ENCODE measurements around the gene SLFN5. TPM values are rescaled to one million over a fixed set of nuclear protein-coding genes. Genes with fewer than 3 reads are reported as not detected.

Gene SLFN5
- total and polyA plus RNA-seq, 2 donors (not counting 1 experiment from before 2014, with no cell fraction given) = 0.82 to 12.5 TPM

DNA sequence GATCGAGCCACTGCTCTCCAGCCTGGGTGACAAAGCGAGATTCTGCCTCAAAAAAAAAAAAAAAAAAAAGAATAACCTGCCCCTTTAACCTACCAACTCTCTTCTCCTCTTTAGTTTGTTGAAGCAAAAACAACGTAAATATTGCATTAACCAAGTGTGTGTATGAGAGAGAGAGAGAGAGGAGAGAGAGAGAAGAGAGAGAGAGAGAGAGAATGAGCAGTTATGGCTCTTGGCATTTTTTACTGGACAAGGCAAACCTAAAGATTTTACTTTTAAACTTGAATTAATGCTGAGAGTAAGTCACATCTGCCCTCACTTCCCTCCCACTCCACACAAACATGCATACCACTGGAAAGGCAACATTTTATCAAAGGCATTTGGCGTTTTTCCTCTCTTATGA, 3.0 kb upstream of the SLFN5 start:
- Histone ChIP-seq H3K9ac (ENCODE audit: low read length) (no peak overlapping the region), H2AFZ (ENCODE audit: insufficient read depth, low read depth, low read length, poor library complexity, severe bottlenecking) (no peak overlapping the region), H3K4me3 (ENCODE audit: control extremely low read depth in 1 of 5, extremely low read depth in 1 of 5, insufficient read depth in 1 of 5, low read depth in 2 of 5, low read length in 4 of 5) (no peak overlapping the region), H4K20me1 (ENCODE audit: control insufficient read depth, insufficient read depth, low read length, poor library complexity, severe bottlenecking) (peaks cover under 1% of the 10 kb centered on the region), H3K36me3 (replicated peaks in 1 of 2; ENCODE audit: control extremely low read depth in 1 of 2, control insufficient read depth in 1 of 2, extremely low read depth in 1 of 2, insufficient read depth in 2 of 2, low read length in 1 of 2) (no peaks in the 10 kb centered on the region), H3K9me3 (ENCODE audit: control extremely low read depth in 1 of 3, control insufficient read depth in 2 of 3, insufficient read depth in 1 of 3, low read length in 2 of 3) (no peaks in the 10 kb centered on the region), H3K4me1 (ENCODE audit: control insufficient read depth in 2 of 2, insufficient read depth in 2 of 2, low read length in 2 of 2) (peaks cover 23 to 31% of the 10 kb centered on the region in 2 donors), H3K27me3 (replicated peaks in 1 of 4; ENCODE audit: control extremely low read depth in 1 of 4, control insufficient read depth in 3 of 4, insufficient read depth in 4 of 4, low read length in 3 of 4) (peaks cover 0 to 8% (median 6%) of the 10 kb centered on the region in 4 experiments), H3K4me2 (replicated peaks; ENCODE audit: low read depth, low read length, poor library complexity, severe bottlenecking) (no peak overlapping the region), H3K79me2 (ENCODE audit: control insufficient read depth, insufficient read depth, low read length) (peaks cover 7% of the 10 kb centered on the region), H3K27ac (ENCODE audit: low read length in 2 of 2) (no peak overlapping the region)
- peaks cover 31% of the 10 kb centered on the region for H3K4me1 Mint-ChIP-seq
- intact Hi-C loops (cut with micrococcal nuclease) = loop anchor here (5.0 kb wide), 6 partner anchors 102 to 562 kb away; partner anchors contain the start of genes CCT6B, LIG3, SLFN13 and ZNF830
- no peak overlapping the region for H3K27ac Mint-ChIP-seq
- H3K27me3 Mint-ChIP-seq = peaks cover 14% of the 10 kb centered on the region
- ChIA-PET CTCF (interaction anchor here (0.6 to 1.7 kb wide), 2 partner anchors 42 to 73 kb away, joined by 3 to 4 read pairs; no protein-coding TSS in a partner anchor), POLR2A (no interaction called here)
- ATAC-seq (ENCODE audit: low read depth) (no peak), DNase-seq (no peak)
- TF ChIP-seq EZH2 (IDR thresholded peaks at IDR 0.05; ENCODE audit: borderline replicate concordance, insufficient read depth, low read depth, low read length, poor library complexity, severe bottlenecking) = no peak
- TF ChIP-seq, protein P1, sequence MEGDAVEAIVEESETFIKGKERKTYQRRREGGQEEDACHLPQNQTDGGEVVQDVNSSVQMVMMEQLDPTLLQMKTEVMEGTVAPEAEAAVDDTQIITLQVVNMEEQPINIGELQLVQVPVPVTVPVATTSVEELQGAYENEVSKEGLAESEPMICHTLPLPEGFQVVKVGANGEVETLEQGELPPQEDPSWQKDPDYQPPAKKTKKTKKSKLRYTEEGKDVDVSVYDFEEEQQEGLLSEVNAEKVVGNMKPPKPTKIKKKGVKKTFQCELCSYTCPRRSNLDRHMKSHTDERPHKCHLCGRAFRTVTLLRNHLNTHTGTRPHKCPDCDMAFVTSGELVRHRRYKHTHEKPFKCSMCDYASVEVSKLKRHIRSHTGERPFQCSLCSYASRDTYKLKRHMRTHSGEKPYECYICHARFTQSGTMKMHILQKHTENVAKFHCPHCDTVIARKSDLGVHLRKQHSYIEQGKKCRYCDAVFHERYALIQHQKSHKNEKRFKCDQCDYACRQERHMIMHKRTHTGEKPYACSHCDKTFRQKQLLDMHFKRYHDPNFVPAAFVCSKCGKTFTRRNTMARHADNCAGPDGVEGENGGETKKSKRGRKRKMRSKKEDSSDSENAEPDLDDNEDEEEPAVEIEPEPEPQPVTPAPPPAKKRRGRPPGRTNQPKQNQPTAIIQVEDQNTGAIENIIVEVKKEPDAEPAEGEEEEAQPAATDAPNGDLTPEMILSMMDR (IDR thresholded peaks at IDR 0.05) = no peak
- no peak overlapping the region for H3K4me3 Mint-ChIP-seq
- WGBS (ENCODE audit: insufficient coverage) = no CpG with 5 or more reads among the region's 4 CpGs
- no peaks in the 10 kb centered on the region for H3K9me3 Mint-ChIP-seq (ENCODE audit: insufficient read depth)

DNA sequence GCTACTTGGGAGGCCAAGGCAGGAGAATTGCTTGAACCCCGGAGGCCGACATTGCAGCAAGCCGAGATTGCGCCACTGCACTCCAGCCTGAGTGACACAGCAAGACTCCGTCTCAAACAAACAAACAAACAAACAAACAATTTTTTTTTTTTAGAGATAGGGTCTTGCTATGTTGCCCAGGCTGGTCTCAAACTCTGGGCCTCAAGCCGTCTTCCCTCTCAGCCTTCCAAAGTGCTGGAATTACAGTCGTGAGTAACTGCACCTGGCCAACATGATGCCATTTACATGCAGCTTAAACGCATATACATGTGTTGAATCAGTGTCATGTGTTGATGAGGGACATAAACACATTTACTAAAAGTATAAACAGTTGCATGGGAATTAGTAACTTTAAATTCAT, 2.0 kb upstream of the SLFN5 start:
- CTCF ChIA-PET = interaction anchor here (1.7 kb wide), 1 partner anchor 72 kb away, joined by 4 read pairs; no protein-coding TSS in a partner anchor
- WGBS (ENCODE audit: insufficient coverage) = 94% methylated on average over 5 of the region's 8 CpGs
- peaks cover 25 to 35% of the 10 kb centered on the region in 2 donors for H3K4me1 ChIP-seq (ENCODE audit: control insufficient read depth in 2 of 2, insufficient read depth in 2 of 2, low read length in 2 of 2)
- peak overlapping the region; percentile 46 for H3K4me3 Mint-ChIP-seq
- no peaks in the 10 kb centered on the region for H3K9me3 ChIP-seq (ENCODE audit: control extremely low read depth in 1 of 3, control insufficient read depth in 2 of 3, insufficient read depth in 1 of 3, low read length in 2 of 3)
- POLR2A ChIA-PET = no interaction called here
- no peak overlapping the region for H3K27ac Mint-ChIP-seq
- H3K79me2 ChIP-seq (ENCODE audit: control insufficient read depth, insufficient read depth, low read length) = peaks cover 17% of the 10 kb centered on the region
- no peaks in the 10 kb centered on the region for H3K36me3 ChIP-seq (replicated peaks in 1 of 2; ENCODE audit: control extremely low read depth in 1 of 2, control insufficient read depth in 1 of 2, extremely low read depth in 1 of 2, insufficient read depth in 2 of 2, low read length in 1 of 2)
- no peak overlapping the region for H3K4me3 ChIP-seq (ENCODE audit: control extremely low read depth in 1 of 5, extremely low read depth in 1 of 5, insufficient read depth in 1 of 5, low read depth in 2 of 5, low read length in 4 of 5)
- no peak overlapping the region for H2AFZ ChIP-seq (ENCODE audit: insufficient read depth, low read depth, low read length, poor library complexity, severe bottlenecking)
- peaks cover 37% of the 10 kb centered on the region for H3K4me1 Mint-ChIP-seq
- intact Hi-C loops (cut with micrococcal nuclease) = loop anchor here (5.0 kb wide), 6 partner anchors 101 to 561 kb away; partner anchors contain the start of genes CCT6B, LIG3, SLFN13 and ZNF830
- H3K4me2 ChIP-seq (replicated peaks; ENCODE audit: low read depth, low read length, poor library complexity, severe bottlenecking) = no peak overlapping the region
- no peak for TF ChIP-seq EZH2 (IDR thresholded peaks at IDR 0.05; ENCODE audit: borderline replicate concordance, insufficient read depth, low read depth, low read length, poor library complexity, severe bottlenecking)
- TF ChIP-seq, protein P1 (IDR thresholded peaks at IDR 0.05) = no peak
- peaks cover 0 to 4% (median 2%) of the 10 kb centered on the region in 4 experiments for H3K27me3 ChIP-seq (replicated peaks in 1 of 4; ENCODE audit: control extremely low read depth in 1 of 4, control insufficient read depth in 3 of 4, insufficient read depth in 4 of 4, low read length in 3 of 4)
- no peak overlapping the region for H3K9ac ChIP-seq (ENCODE audit: low read length)
- DNase-seq (no peak), ATAC-seq (ENCODE audit: low read depth) (no peak)
- H3K9me3 Mint-ChIP-seq (ENCODE audit: insufficient read depth) = no peaks in the 10 kb centered on the region
- H3K27me3 Mint-ChIP-seq = peaks cover 7% of the 10 kb centered on the region
- no peak overlapping the region for H3K27ac ChIP-seq (ENCODE audit: low read length in 2 of 2)
- H4K20me1 ChIP-seq (ENCODE audit: control insufficient read depth, insufficient read depth, low read length, poor library complexity, severe bottlenecking) = peaks cover 10% of the 10 kb centered on the region
